GM19239 (cell line): Measurements from ENCODE around the gene TMEM185B.
"Not testable (repeated sequence)": the region's sequence is repeated elsewhere in the genome, so short reads cannot be mapped to it uniquely, and the experiment has no call there.

Experiments
- DNase-seq: peaks from one replicate; pipeline ENCODE4 v3.0.0; 2011; ENCODE audit warnings: low spot score; ENCODE audit not compliant: insufficient read length
- FAIRE-seq: peaks from 2 replicates; lab custom pipeline; 2011; peaks lifted over from hg19 to GRCh38; lab: Jason Lieb, UNC

TMEM185B gene

DNA sequence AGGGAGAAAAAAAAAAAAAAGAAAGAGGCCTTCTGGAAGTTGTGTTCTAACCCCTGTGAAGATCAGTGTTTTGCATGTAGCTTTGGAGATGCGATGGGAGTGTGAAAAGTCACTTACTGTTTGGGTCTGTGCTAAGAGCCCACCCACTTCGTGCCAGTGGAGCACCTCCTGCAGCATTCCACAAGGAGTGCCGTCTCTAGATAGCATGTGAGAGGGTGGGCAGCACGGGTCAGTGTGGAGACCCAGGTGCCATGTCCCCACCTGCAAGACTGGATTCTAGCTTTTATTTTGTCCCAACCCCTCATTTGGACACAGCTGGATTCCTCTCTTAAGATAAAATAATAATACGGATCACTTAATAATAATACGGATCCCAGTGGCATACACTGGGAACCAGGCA is 12.5 kb upstream of the TMEM185B start:
- FAIRE-seq (no peak), DNase-seq (no peak)

GRCh38 chr2:120235158-120235557 is 12.0 kb upstream of the TMEM185B start:
- DNase-seq, FAIRE-seq: not testable (repeated sequence)

DNA sequence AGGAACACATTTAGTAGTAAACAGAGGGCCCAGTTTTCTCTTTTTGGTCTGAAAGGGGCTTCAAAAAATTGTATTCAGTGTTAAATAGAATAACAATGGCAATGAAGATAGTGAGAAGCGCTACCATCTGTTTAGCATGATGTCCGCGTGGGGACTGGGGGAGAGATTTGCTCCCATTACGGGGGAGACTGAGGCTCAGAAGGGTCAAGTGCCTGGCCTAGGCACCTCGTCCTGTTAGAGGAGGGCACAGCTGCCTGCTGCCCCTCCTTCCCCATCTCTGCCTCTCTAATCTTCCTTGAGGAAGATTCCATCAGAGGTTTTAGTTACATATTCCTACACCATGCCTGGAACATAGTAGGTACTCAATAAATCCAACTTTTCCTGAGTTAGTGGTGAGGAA is 10.1 kb upstream of the TMEM185B start:
- FAIRE-seq, result no peak
- no peak for DNase-seq

- FAIRE-seq (peak; percentile 96), DNase-seq (peak; percentile 83)
These were observed 8.9 kb upstream of the TMEM185B start for GRCh38 chr2:120231974-120232635.

GRCh38 chr2:120231564-120231973 is 8.4 kb upstream of the TMEM185B start:
- DNase-seq (no peak), FAIRE-seq (no peak)

GRCh38 chr2:120230515-120231471 is 7.6 kb upstream of the TMEM185B start:
- no peak for DNase-seq
- FAIRE-seq, result peak; percentile 84

DNA sequence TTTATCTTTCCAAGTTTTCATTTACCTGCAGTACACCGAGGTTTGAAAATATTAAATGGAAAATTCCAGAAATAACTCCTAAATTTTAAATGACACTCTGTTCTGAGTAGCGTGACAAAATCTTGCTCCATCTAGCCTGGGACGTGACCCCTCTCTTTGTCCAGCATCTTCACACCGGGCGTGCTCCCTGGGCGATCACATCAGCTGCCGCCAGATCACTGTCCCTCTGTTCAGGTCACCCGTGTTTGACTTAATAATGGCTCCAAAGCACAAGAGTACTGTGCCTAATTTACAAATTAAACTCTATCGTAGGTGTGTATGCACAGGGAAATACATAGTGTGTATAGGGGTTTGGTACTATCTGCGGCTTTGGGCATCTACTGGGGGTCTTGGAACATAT is 6.1 kb upstream of the TMEM185B start:
- DNase-seq (no peak), FAIRE-seq (no peak)

GRCh38 chr2:120228503-120228902 is 5.3 kb upstream of the TMEM185B start:
- no peak for FAIRE-seq
- DNase-seq, result no peak

- FAIRE-seq, result no peak
- no peak for DNase-seq
These were observed 4.2 kb upstream of the TMEM185B start for GRCh38 chr2:120227111-120227991.

DNA sequence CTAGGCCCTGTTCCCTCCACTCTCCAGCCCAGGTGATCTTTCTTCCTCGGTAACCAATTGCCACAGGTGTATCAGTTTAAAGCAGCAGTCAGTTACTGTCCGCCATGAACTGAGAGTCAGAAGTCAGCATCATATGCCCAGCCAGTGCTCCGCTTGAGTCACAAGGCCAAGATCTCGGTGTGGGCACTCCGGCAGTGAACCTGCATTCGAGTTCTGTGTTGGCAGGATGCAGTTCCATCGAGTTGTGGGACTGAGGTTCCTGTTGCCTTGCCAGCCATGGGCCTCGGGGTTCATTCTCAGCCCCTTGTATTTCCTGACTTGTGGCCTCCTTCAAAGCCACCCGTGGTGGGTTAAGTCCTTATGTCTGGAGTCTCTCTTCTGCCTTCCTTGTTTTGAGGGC is 3.1 kb upstream of the TMEM185B start:
- no peak for FAIRE-seq
- no peak for DNase-seq

GRCh38 chr2:120225549-120226065 is 2.4 kb upstream of the TMEM185B start:
- FAIRE-seq, result no peak

GRCh38 chr2:120224735-120225548 is 1.7 kb upstream of the TMEM185B start:
- DNase-seq (no peak), FAIRE-seq (no peak)

More at GRCh38 chr2:120225549-120226065, 2.4 kb upstream of the TMEM185B start:
- no peak for DNase-seq

DNA sequence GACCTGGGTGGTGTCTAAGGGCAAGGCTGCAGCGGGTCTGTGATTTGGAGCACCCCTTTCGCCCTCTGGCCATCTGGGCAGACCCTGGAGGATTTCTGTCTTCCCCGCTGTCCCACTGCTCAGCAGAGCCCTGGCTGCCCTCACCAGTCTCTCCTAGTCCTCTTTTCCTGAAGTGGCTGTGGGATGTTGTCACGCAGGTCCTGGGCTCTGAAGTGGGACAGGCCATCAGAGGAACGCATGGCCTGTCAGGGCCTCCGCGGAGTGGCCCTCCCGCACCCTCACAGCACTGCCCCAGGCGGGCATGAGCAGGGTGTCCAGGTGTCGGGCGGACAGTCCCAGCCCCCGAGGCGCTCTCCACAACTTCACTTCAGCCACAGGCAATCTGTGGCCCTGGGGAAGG is 1.1 kb upstream of the TMEM185B start:
- DNase-seq (no peak), FAIRE-seq (no peak)

DNA sequence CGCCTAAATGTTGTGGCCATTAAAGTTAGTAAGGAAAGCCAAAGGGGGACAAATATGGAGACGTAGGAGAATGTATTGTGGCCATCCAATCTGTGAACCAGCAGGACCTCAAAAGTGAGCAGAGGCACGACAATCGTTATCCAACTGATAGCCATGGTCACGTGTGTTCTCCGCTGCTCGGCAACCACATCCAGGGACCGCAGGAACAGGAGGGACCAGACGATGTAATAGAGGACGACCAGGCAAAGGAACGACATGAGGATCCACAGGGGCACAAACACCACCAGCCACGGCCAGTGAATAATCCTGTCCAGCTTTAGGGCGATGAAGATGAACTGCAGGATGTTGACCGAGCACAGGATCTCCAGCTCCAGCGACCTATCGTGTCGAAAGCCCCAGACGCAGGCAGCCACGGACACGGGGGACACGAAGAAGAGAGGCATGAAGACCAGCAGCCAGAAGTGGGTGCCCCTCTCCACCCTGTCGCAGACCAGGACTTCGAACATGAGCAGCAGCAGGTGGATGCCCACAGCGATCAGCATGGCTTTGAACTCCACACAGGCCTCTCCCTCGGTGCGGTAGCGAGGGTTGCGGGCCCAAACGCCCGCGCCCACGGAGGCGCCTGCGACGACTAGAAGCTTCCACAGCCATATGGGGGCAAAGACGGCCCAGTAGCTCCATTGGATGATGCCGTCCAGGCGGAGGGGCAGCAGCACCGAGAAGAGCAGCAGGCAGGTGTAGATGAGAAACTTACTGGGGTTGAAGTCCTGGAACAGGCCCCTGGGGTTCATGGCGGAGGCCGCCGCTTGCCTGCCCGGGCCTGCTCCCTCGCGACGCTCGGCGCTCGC is 790 bp downstream of the TMEM185B start:
- DNase-seq (no peak), FAIRE-seq (peak; percentile 62)

- FAIRE-seq (no peak), DNase-seq (no peak)
These were observed 1.6 kb downstream of the TMEM185B start for GRCh38 chr2:120221616-120222015.

GRCh38 chr2:120220756-120221155 is 2.4 kb downstream of the TMEM185B start:
- DNase-seq (no peak), FAIRE-seq (no peak)

DNA sequence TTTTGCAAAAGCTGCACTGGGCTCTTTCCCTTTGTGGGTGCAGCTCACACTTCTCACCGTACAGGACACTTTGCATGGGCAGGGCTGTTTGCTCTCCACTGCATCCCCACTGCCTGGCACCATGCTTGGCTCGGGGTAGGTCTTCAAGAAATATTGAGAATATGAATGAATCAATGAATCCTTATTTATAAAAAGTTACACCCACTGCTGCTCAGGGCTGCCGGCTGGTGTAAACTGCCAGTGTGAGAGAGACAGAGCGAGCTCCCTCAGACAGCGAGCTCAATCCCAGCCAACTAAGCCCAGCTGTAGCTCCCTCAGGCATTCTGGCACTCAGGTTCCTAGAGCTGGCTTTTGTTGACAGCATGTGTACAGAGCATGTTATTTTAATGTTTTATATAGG is 3.4 kb downstream of the TMEM185B start:
- FAIRE-seq (no peak), DNase-seq (no peak)

DNA sequence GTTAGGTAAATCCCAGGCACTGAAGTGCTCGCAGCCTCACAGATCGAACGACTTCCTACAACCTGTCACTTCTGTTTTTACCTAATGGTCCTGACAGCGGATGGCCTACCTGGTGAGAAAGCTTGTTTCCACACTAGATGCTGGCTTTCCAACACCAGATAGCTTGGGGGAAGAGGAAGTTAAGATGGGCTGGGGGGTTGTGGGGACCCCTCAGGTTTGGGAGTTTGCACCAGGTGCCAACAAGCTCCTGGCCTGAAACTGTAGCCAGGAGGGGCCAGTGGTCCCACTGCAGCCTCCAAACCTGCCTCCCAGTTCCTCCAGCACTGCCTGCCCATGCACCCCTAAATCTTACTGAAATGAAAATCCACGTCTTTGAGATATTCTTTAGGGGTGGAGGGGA is 3.9 kb downstream of the TMEM185B start:
- FAIRE-seq, result no peak

More for the DNA sequence above, 3.9 kb downstream of the TMEM185B start:
- no peak for DNase-seq
